Neural cell (in vitro differentiated cells): Measurements from ENCODE around the gene EPHX1. TPM values are rescaled to one million over a fixed set of nuclear protein-coding genes. Genes with fewer than 3 reads are reported as not detected.

Source experiments
- H2AFZ ChIP-seq: fragments of 200-600, 300-800 bp; sonication (generic), shearing (Covaris generic); 2 replicates; pipeline ENCODE4 v1.6.0; 2014; ENCODE audit warnings: low read depth, mild to moderate bottlenecking, antibody characterized with exemption, low read length, moderate library complexity
- H3F3A ChIP-seq: fragments of 200-600 bp; shearing (Covaris generic); 2 replicates; pipeline ENCODE4 v1.6.1; 2016; ENCODE audit warnings: mild to moderate bottlenecking, moderate library complexity, mixed read lengths, antibody characterized with exemption, low read length; ENCODE audit not compliant: insufficient read depth, poor library complexity, severe bottlenecking
- H3K27ac ChIP-seq: fragments of 200-600, 300-800 bp; sonication (generic), shearing (Covaris generic); 2 replicates; pipeline ENCODE4 v1.5.1; 2014; ENCODE audit warnings: mild to moderate bottlenecking, low read length, moderate library complexity
- H3K27me3 ChIP-seq: fragments of 300-800, 200-600 bp; sonication (generic), shearing (Covaris generic); 2 replicates; pipeline ENCODE4 v1.6.0; 2014; ENCODE audit warnings: mild to moderate bottlenecking, low read depth, low read length, moderate library complexity; ENCODE audit not compliant: insufficient read depth
- H3K36me3 ChIP-seq: fragments of 300-800, 200-600 bp; sonication (generic), shearing (Covaris generic); 2 replicates; pipeline ENCODE4 v1.5.1; 2014; ENCODE audit warnings: mild to moderate bottlenecking, antibody characterized with exemption, low read length, moderate library complexity; ENCODE audit not compliant: insufficient read depth
- H3K4me2 ChIP-seq: fragments of 300-800, 200-600 bp; sonication (generic), shearing (Covaris generic); 2 replicates; pipeline ENCODE4 v1.6.0; 2014; ENCODE audit warnings: mild to moderate bottlenecking, low read length
- H3K4me3 ChIP-seq: fragments of 300-800, 200-600 bp; sonication (generic), shearing (Covaris generic); 2 replicates; pipeline ENCODE4 v1.5.1; 2014; ENCODE audit warnings: mild to moderate bottlenecking, low read length, moderate library complexity
- H3K79me2 ChIP-seq: fragments of 200-600 bp; shearing (Covaris generic); replicated peaks from 2 replicates; pipeline ENCODE4 v1.6.0; 2014; ENCODE audit warnings: mild to moderate bottlenecking, low read length, moderate library complexity; ENCODE audit not compliant: insufficient read depth
- H3K9ac ChIP-seq: fragments of 300-800, 200-600 bp; sonication (generic), shearing (Covaris generic); 2 replicates; pipeline ENCODE4 v1.6.1; 2016; ENCODE audit warnings: mild to moderate bottlenecking, low read length, mixed read lengths
- H3K9me2 ChIP-seq: fragments of 200-600 bp; shearing (Covaris generic); 2 replicates; pipeline ENCODE4 v1.6.1; 2016; ENCODE audit warnings: mild to moderate bottlenecking, low read length, mixed read lengths; ENCODE audit not compliant: insufficient read depth
- H3K9me3 ChIP-seq: fragments of 200-600, 300-800 bp; sonication (generic), shearing (Covaris generic); 2 replicates; pipeline ENCODE4 v1.6.1; 2016; ENCODE audit warnings: mild to moderate bottlenecking, mixed run types, low read length, moderate library complexity, mixed read lengths
- H4K20me1 ChIP-seq: fragments of 200-600 bp; shearing (Covaris generic); 2 replicates; pipeline ENCODE4 v1.6.1; 2016; ENCODE audit warnings: mild to moderate bottlenecking, mixed run types; ENCODE audit not compliant: insufficient read depth
- CTCF ChIP-seq: fragments of 450-650 bp; IDR thresholded peaks from 2 replicates; pipeline ENCODE4 v1.5.1; 2014; ENCODE audit warnings: antibody characterized with exemption, mild to moderate bottlenecking, moderate library complexity; ENCODE audit not compliant: poor library complexity, severe bottlenecking
- EP300 ChIP-seq: fragments of 450-650 bp; conservative IDR thresholded peaks from 2 replicates; pipeline ENCODE4 v1.6.1; 2014; ENCODE audit warnings: antibody characterized with exemption, mild to moderate bottlenecking, moderate library complexity; ENCODE audit not compliant: poor library complexity, severe bottlenecking
- EZH2 ChIP-seq: fragments of 200-600, 300-800 bp; shearing (Covaris generic), sonication (generic); IDR thresholded peaks from 2 replicates; pipeline ENCODE4 v1.6.1; 2014; ENCODE audit warnings: antibody characterized with exemption, low read length, borderline replicate concordance, mild to moderate bottlenecking; ENCODE audit not compliant: insufficient read depth, poor library complexity, severe bottlenecking
- MXI1 ChIP-seq: fragments of 450-650 bp; conservative IDR thresholded peaks from 2 replicates; pipeline ENCODE4 v1.6.1; 2014; ENCODE audit warnings: antibody characterized with exemption, mild to moderate bottlenecking; ENCODE audit not compliant: poor library complexity, severe bottlenecking
- POLR2AphosphoS5 ChIP-seq: IDR thresholded peaks from 2 replicates; pipeline ENCODE4 v1.6.1; 2012
- RAD21 ChIP-seq: fragments of 450-650 bp; conservative IDR thresholded peaks from 2 replicates; pipeline ENCODE4 v1.6.1; 2014; ENCODE audit warnings: antibody characterized with exemption, mild to moderate bottlenecking, moderate library complexity
- REST ChIP-seq: IDR thresholded peaks from 2 replicates; pipeline ENCODE4 v1.6.1; 2012; ENCODE audit warnings: borderline replicate concordance
- SMC3 ChIP-seq: fragments of 450-650 bp; conservative IDR thresholded peaks from 2 replicates; pipeline ENCODE4 v1.6.1; 2014; ENCODE audit warnings: antibody characterized with exemption, mild to moderate bottlenecking, moderate library complexity; ENCODE audit not compliant: poor library complexity
- TAF1 ChIP-seq: IDR thresholded peaks from 2 replicates; pipeline ENCODE4 v1.6.1; 2012; ENCODE audit warnings: low read depth
- polyA plus RNA-seq: library from polyadenylated mRNA; depleted of rRNA; stranded (reverse); fragments of >200 nt; gene quantifications from 2 replicates; pipeline ENCODE4 v1.2.3, GENCODE V29; 2014

Gene EPHX1
- polyA plus RNA-seq, 1 donor from 2014 or later = 8.7 TPM

DNA sequence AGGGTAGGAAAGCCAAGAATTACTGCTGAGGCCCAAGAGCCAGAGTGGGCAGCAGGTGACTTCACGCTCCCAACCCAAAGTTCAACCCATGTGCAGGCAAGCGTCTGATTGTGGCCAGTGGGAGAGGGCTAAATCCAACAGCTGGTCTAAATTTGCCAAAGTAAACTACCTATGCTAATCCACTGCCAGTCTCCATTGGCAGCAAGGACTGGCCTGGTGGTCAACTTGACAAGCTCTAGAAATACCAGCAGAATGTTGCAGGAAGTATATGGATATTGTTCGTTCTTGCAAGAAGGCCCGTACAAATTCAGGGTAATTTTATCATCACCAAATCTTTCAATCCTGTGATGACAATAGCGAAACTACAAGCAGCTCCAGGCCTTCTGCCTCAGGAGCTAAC, 70.7 kb downstream of the EPHX1 start:
- Histone ChIP-seq H3K9me3 (no peaks in the 10 kb centered on the region), H3K9me2 (no peaks in the 10 kb centered on the region), H3K27ac (no peak overlapping the region), H3K36me3 (no peaks in the 10 kb centered on the region), H3K27me3 (peaks cover 37% of the 10 kb centered on the region), H3K79me2 (no peaks in the 10 kb centered on the region), H3F3A (no peaks in the 10 kb centered on the region), H3K9ac (no peak overlapping the region), H3K4me3 (no peak overlapping the region), H2AFZ (no peak overlapping the region), H3K4me2 (no peak overlapping the region), H4K20me1 (no peaks in the 10 kb centered on the region)
- TF ChIP-seq TAF1 = no peak
- TF ChIP-seq SMC3 = no peak
- no peak for TF ChIP-seq EP300
- no peak for TF ChIP-seq EZH2
- no peak for TF ChIP-seq MXI1
- TF ChIP-seq POLR2AphosphoS5 = no peak
- TF ChIP-seq RAD21 = no peak
- no peak for TF ChIP-seq CTCF
- TF ChIP-seq REST = no peak

- no peaks in the 10 kb centered on the region for H3K79me2 ChIP-seq
- peaks cover 37% of the 10 kb centered on the region for H3K27me3 ChIP-seq
- H3K4me2 ChIP-seq = no peak overlapping the region
- no peaks in the 10 kb centered on the region for H3K9me2 ChIP-seq
- no peaks in the 10 kb centered on the region for H3K36me3 ChIP-seq
- no peak overlapping the region for H2AFZ ChIP-seq
- no peaks in the 10 kb centered on the region for H3K9me3 ChIP-seq
- H3K4me3 ChIP-seq = peak overlapping the region; percentile 61
- H4K20me1 ChIP-seq = no peaks in the 10 kb centered on the region
- no peak overlapping the region for H3K9ac ChIP-seq
- TF ChIP-seq RAD21 = no peak
- no peak for TF ChIP-seq MXI1
- TF ChIP-seq CTCF = no peak
- TF ChIP-seq SMC3 = no peak
- TF ChIP-seq POLR2AphosphoS5 = no peak
- no peak for TF ChIP-seq TAF1
- TF ChIP-seq EP300 = no peak
- TF ChIP-seq EZH2 = no peak
- TF ChIP-seq REST = no peak
- H3F3A ChIP-seq = no peaks in the 10 kb centered on the region
- no peak overlapping the region for H3K27ac ChIP-seq
Measured at GRCh38 chr1:225881081-225881958, 71.4 kb downstream of the EPHX1 start.
